Stomach smooth muscle (tissue), 2 donors: ENCODE measurements around the gene GPC5.

ENCODE experiments used
- H3K27ac ChIP-seq: one replicate; pipeline ENCODE4 v1.7.0; 2013; ENCODE audit warnings: mild to moderate bottlenecking, low read length, inconsistent platforms
- H3K27me3 ChIP-seq, 2 donors: one replicate each; pipeline ENCODE4 v1.7.0; 2013; ENCODE audit warnings: low read length in 2 of 2; ENCODE audit not compliant: insufficient read depth in 2 of 2, control insufficient read depth in 1 of 2
- H3K36me3 ChIP-seq, 2 donors: one replicate each; pipeline ENCODE4 v1.7.0; 2013; ENCODE audit warnings: low read length in 2 of 2; ENCODE audit not compliant: control insufficient read depth in 2 of 2, insufficient read depth in 2 of 2
- H3K4me1 ChIP-seq: one replicate; pipeline ENCODE4 v1.7.0; 2013; ENCODE audit warnings: low read length; ENCODE audit not compliant: control insufficient read depth, insufficient read depth
- H3K4me3 ChIP-seq, 2 donors: one replicate each; pipeline ENCODE4 v1.7.0; 2013; ENCODE audit warnings: low read length in 2 of 2
- H3K9ac ChIP-seq, 2 donors: one replicate each; pipeline ENCODE4 v1.7.0; 2013; ENCODE audit warnings: low read length in 2 of 2, mild to moderate bottlenecking in 1 of 2
- H3K9me3 ChIP-seq, 2 donors: one replicate each; pipeline ENCODE4 v1.7.0; 2013; ENCODE audit warnings: low read length in 2 of 2; ENCODE audit not compliant: control insufficient read depth in 2 of 2
- donor health status: healthy.
- donor health status: Pancreatic carcinoma.

The GPC5 gene

GRCh38 chr13:91504216-91504615, 105.8 kb downstream of the GPC5 start:
- H3K36me3 ChIP-seq, result no peaks in the 10 kb centered on the region
- H3K4me1 ChIP-seq, result no peaks in the 10 kb centered on the region
- no peaks in the 10 kb centered on the region for H3K27me3 ChIP-seq
- H3K4me3 ChIP-seq, result no peak overlapping the region
- no peak overlapping the region for H3K27ac ChIP-seq
- no peak overlapping the region for H3K9ac ChIP-seq
- no peaks in the 10 kb centered on the region for H3K9me3 ChIP-seq

- no peaks in the 10 kb centered on the region for H3K9me3 ChIP-seq
- H3K27me3 ChIP-seq, result no peaks in the 10 kb centered on the region
- H3K4me1 ChIP-seq, result no peaks in the 10 kb centered on the region
- no peak overlapping the region for H3K9ac ChIP-seq
- H3K27ac ChIP-seq, result no peak overlapping the region
- H3K36me3 ChIP-seq, result no peaks in the 10 kb centered on the region
- H3K4me3 ChIP-seq, result no peak overlapping the region
Measured at GRCh38 chr13:91506759-91507158, 108.3 kb downstream of the GPC5 start.

- no peaks in the 10 kb centered on the region for H3K4me1 ChIP-seq
- no peak overlapping the region for H3K9ac ChIP-seq
- no peak overlapping the region for H3K27ac ChIP-seq
- no peaks in the 10 kb centered on the region for H3K9me3 ChIP-seq
- H3K27me3 ChIP-seq, result no peaks in the 10 kb centered on the region
- no peaks in the 10 kb centered on the region for H3K36me3 ChIP-seq
- H3K4me3 ChIP-seq, result no peak overlapping the region
Measured at GRCh38 chr13:91510058-91510457, 111.6 kb downstream of the GPC5 start.

GRCh38 chr13:91513790-91514189, 115.4 kb downstream of the GPC5 start:
- no peaks in the 10 kb centered on the region for H3K27me3 ChIP-seq
- no peak overlapping the region for H3K9ac ChIP-seq
- no peak overlapping the region for H3K4me3 ChIP-seq

GRCh38 chr13:91516799-91517198, 118.4 kb downstream of the GPC5 start:
- Histone ChIP-seq H3K4me3 (no peak overlapping the region), H3K4me1 (no peaks in the 10 kb centered on the region), H3K9me3 (no peaks in the 10 kb centered on the region), H3K27ac (no peak overlapping the region), H3K36me3 (no peaks in the 10 kb centered on the region), H3K9ac (no peak overlapping the region), H3K27me3 (no peaks in the 10 kb centered on the region)

More at GRCh38 chr13:91513790-91514189, 115.4 kb downstream of the GPC5 start:
- Histone ChIP-seq H3K4me1 (no peaks in the 10 kb centered on the region), H3K27ac (no peak overlapping the region), H3K9me3 (no peaks in the 10 kb centered on the region), H3K36me3 (no peaks in the 10 kb centered on the region)

- Histone ChIP-seq H3K27ac (no peak overlapping the region), H3K9ac (no peak overlapping the region), H3K9me3 (no peaks in the 10 kb centered on the region)
Measured at GRCh38 chr13:91520952-91521351, 122.5 kb downstream of the GPC5 start.

GRCh38 chr13:91523116-91523515, 124.7 kb downstream of the GPC5 start:
- Histone ChIP-seq H3K4me1 (no peaks in the 10 kb centered on the region), H3K9ac (no peak overlapping the region), H3K27me3 (no peaks in the 10 kb centered on the region), H3K36me3 (no peaks in the 10 kb centered on the region), H3K27ac (no peak overlapping the region), H3K9me3 (no peaks in the 10 kb centered on the region), H3K4me3 (no peak overlapping the region)

More at GRCh38 chr13:91520952-91521351, 122.5 kb downstream of the GPC5 start:
- Histone ChIP-seq H3K27me3 (no peaks in the 10 kb centered on the region), H3K4me1 (no peaks in the 10 kb centered on the region), H3K36me3 (no peaks in the 10 kb centered on the region), H3K4me3 (no peak overlapping the region)

- Histone ChIP-seq H3K27me3 (no peaks in the 10 kb centered on the region), H3K4me3 (no peak overlapping the region), H3K9me3 (no peaks in the 10 kb centered on the region), H3K27ac (no peak overlapping the region), H3K36me3 (no peaks in the 10 kb centered on the region), H3K4me1 (no peaks in the 10 kb centered on the region), H3K9ac (no peak overlapping the region)
Measured at GRCh38 chr13:91526543-91527033, 128.2 kb downstream of the GPC5 start.

GRCh38 chr13:91529739-91530482, 131.5 kb downstream of the GPC5 start:
- H3K27me3 ChIP-seq, result no peaks in the 10 kb centered on the region
- no peaks in the 10 kb centered on the region for H3K36me3 ChIP-seq
- no peaks in the 10 kb centered on the region for H3K9me3 ChIP-seq
- H3K4me3 ChIP-seq, result no peak overlapping the region
- H3K4me1 ChIP-seq, result no peaks in the 10 kb centered on the region
- H3K9ac ChIP-seq, result no peak overlapping the region
- H3K27ac ChIP-seq, result no peak overlapping the region

- no peaks in the 10 kb centered on the region for H3K36me3 ChIP-seq
- H3K9ac ChIP-seq, result no peak overlapping the region
- no peak overlapping the region for H3K27ac ChIP-seq
- H3K4me1 ChIP-seq, result no peaks in the 10 kb centered on the region
- no peak overlapping the region for H3K4me3 ChIP-seq
- H3K27me3 ChIP-seq, result no peaks in the 10 kb centered on the region
- H3K9me3 ChIP-seq, result no peaks in the 10 kb centered on the region
Measured at GRCh38 chr13:91531646-91532045, 133.2 kb downstream of the GPC5 start.

GRCh38 chr13:91533354-91533753, 134.9 kb downstream of the GPC5 start:
- Histone ChIP-seq H3K4me3 (no peak overlapping the region), H3K27ac (no peak overlapping the region), H3K36me3 (no peaks in the 10 kb centered on the region), H3K27me3 (no peaks in the 10 kb centered on the region), H3K9me3 (no peaks in the 10 kb centered on the region), H3K4me1 (no peaks in the 10 kb centered on the region), H3K9ac (no peak overlapping the region)
